Measurements from ENCODE around the gene SLC27A4. TPM values are rescaled to one million over a fixed set of nuclear protein-coding genes. Genes with fewer than 3 reads are reported as not detected.
A peak's percentile ranks its signal among the peaks of the same experiment; 100 is the strongest.

Gene SLC27A4
- total and polyA plus RNA-seq, 2 of the 13 experiments (the other 11 are each of a cell fraction or from before 2014, with no cell fraction given): 10.6 to 18.8 TPM

- TF ChIP-seq, protein P1, sequence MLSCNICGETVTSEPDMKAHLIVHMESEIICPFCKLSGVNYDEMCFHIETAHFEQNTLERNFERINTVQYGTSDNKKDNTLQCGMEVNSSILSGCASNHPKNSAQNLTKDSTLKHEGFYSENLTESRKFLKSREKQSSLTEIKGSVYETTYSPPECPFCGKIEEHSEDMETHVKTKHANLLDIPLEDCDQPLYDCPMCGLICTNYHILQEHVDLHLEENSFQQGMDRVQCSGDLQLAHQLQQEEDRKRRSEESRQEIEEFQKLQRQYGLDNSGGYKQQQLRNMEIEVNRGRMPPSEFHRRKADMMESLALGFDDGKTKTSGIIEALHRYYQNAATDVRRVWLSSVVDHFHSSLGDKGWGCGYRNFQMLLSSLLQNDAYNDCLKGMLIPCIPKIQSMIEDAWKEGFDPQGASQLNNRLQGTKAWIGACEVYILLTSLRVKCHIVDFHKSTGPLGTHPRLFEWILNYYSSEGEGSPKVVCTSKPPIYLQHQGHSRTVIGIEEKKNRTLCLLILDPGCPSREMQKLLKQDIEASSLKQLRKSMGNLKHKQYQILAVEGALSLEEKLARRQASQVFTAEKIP (CRISPR knock-in tag; IDR thresholded peaks at IDR 0.05; ENCODE audit: borderline replicate concordance): no peak
- no peak for TF ChIP-seq ZNF512B (CRISPR knock-in tag; IDR thresholded peaks at IDR 0.05; ENCODE audit: borderline replicate concordance)
- no peak for TF ChIP-seq ZNF264 (CRISPR knock-in tag; IDR thresholded peaks at IDR 0.05)
- peak; percentile 43; the same call in 1 of the 2 replicates for TF ChIP-seq POLR2G (IDR thresholded peaks at IDR 0.05; ENCODE audit: low read depth, low read length)
- no peak for TF ChIP-seq ZSCAN9 (CRISPR knock-in tag; IDR thresholded peaks at IDR 0.05; ENCODE audit: borderline replicate concordance)
- TF ChIP-seq REL (CRISPR knock-in tag; conservative IDR thresholded peaks at IDR 0.05): no peak
- no peak for TF ChIP-seq NR2F1 (CRISPR knock-in tag; IDR thresholded peaks at IDR 0.05)
These were observed 35.4 kb upstream of the SLC27A4 start (continued) for GRCh38 chr9:128304971-128305288.

DNA sequence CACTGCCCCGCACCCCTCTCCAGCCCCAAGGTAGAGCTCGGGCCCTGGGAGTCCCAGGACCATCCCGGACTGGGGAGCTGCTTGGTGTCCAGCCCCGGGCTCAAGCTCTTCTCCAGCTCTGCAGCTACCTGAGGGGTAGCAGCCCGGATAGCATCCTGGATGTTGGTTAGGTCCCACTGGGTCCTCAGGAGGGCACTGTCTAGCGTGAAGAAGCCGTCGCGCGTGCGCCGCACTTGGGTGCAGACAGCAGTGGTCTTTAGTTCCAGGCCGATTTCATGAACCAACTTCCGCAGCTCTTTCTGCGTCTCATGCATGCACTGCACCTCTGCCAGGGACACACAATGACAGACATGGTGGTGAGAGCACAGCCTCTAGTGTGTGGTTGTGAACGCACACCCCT lies 30.8 kb upstream of the SLC27A4 start:
- ATAC-seq (no peak), DNase-seq (ENCODE audit: low spot score) (no peak), FAIRE-seq (no peak)
- in situ Hi-C loops (cut with HindIII; ENCODE audit: extremely low pct_ligation_motif_present, low pct_unique_long_range_greater_than_20kb) (no loop called here), intact Hi-C loops (cut with micrococcal nuclease; ENCODE audit: unreplicated experiment) (no loop called here)
- Histone ChIP-seq H3K27me3 (ENCODE audit: control insufficient read depth in 1 of 2, insufficient read depth in 2 of 2, low read length in 2 of 2) (no peaks in the 10 kb centered on the region), H2AFZ (ENCODE audit: low read length) (no peak overlapping the region), H3K4me2 (ENCODE audit: low read depth, low read length) (no peak overlapping the region), H4K20me1 (ENCODE audit: insufficient read depth, low read length) (no peaks in the 10 kb centered on the region), H3K27ac (ENCODE audit: extremely low read length, insufficient read depth, low read length) (no peak overlapping the region), H3K36me3 (replicated peaks in 1 of 2; ENCODE audit: control insufficient read depth in 1 of 2, insufficient read depth in 2 of 2, low read length in 2 of 2) (peaks cover 15 to 38% of the 10 kb centered on the region in 2 experiments), H3K4me1 (ENCODE audit: insufficient read depth, low read length) (no peaks in the 10 kb centered on the region), H3K9ac (ENCODE audit: insufficient read depth, low read depth, low read length) (no peak overlapping the region), H3K4me3 (replicated peaks in 1 of 3; ENCODE audit: insufficient read depth in 1 of 3, low read depth in 2 of 3, low read length in 3 of 3) (no peak overlapping the region), H3K9me3 (ENCODE audit: low read length) (no peaks in the 10 kb centered on the region), H3K79me2 (ENCODE audit: insufficient read depth, low read length) (no peaks in the 10 kb centered on the region)
- TF ChIP-seq CCDC6 (CRISPR knock-in tag; IDR thresholded peaks at IDR 0.05) (no peak), ZHX2 (IDR thresholded peaks at IDR 0.05; ENCODE audit: low read depth) (no peak), ZHX2 (CRISPR knock-in tag; IDR thresholded peaks at IDR 0.05; ENCODE audit: borderline replicate concordance) (no peak), ZNF552 (CRISPR knock-in tag; IDR thresholded peaks at IDR 0.05; ENCODE audit: borderline replicate concordance) (no peak), ZNF660 (CRISPR knock-in tag; IDR thresholded peaks at IDR 0.05; ENCODE audit: borderline replicate concordance, low read depth) (no peak)
- BruUV-seq (replicated peaks): no TSS peak
- POLR2A ChIA-PET: interaction anchor here (3.0 kb wide), 1 partner anchor 10 kb away, joined by 15 read pairs; no protein-coding TSS in a partner anchor
- CTCF ChIA-PET (ENCODE audit: low intra/inter-chr PET ratio, low total read pairs): no interaction called here
- WGBS (ENCODE audit: low lambda C conversion rate): 92% methylated on average over 10 of the region's 16 CpGs
